Esophagus muscularis mucosa (tissue), 4 donors: ENCODE results near the gene PDE4A.

Source experiments
- CTCF ChIP-seq, 3 experiments: fragments of 200-600 bp in 2 of 3; fragments of 450-650 bp in 1 of 3; sonication (generic) in 2 of 3; IDR thresholded peaks; one replicate each; pipeline ENCODE4 v1.5.1; 2017 to 2019; ENCODE audit warnings: antibody characterized with exemption in 3 of 3, mild to moderate bottlenecking in 2 of 3, moderate library complexity in 1 of 3
- EP300 ChIP-seq: sonication (generic); formaldehyde crosslinking; IDR thresholded peaks from one replicate; pipeline ENCODE4 v1.6.1; 2017; ENCODE audit warnings: antibody characterized with exemption
- POLR2A ChIP-seq: fragments of 450-650 bp; IDR thresholded peaks from one replicate; pipeline ENCODE4 v1.6.1; 2017; ENCODE audit warnings: antibody characterized with exemption, moderate library complexity, mild to moderate bottlenecking, low read depth
- POLR2AphosphoS5 ChIP-seq, 2 donors: sonication (generic); formaldehyde crosslinking; IDR thresholded peaks; one replicate each; pipeline ENCODE4 v1.6.1; 2017; ENCODE audit warnings: antibody characterized with exemption in 2 of 2

DNA sequence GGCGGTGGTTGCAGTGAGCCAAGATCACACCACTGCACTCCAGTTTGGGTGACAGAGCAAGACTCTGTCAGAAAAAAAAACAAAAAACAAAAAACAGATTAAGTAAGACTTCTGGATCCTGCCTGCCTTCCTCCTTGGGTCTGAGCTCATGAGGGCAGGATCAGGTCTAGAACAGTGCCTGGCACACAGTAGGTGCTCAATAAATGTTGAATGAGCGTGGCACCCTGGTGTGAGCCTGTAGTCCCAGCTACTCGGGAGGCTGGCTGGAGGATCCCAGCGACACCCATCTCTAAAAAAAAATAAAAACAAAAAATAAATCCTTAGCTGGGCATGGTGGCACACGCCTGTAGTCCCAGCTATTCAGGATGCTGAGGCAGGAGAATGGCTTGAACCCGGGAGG lies 14.1 kb upstream of the PDE4A start:
- no peak for TF ChIP-seq POLR2A
- no peak for TF ChIP-seq CTCF (IDR thresholded peaks at IDR 0.05)
- TF ChIP-seq POLR2AphosphoS5 (IDR thresholded peaks at IDR 0.05), result no peak
- TF ChIP-seq EP300, result no peak
